HepG2 (cell line): ENCODE measurements around the gene CELF4.

Experiments
- BCL6 ChIP-seq: IDR thresholded peaks from 2 replicates; pipeline ENCODE4 v1.6.1; 2016; ENCODE audit warnings: missing genetic modification reagents, missing compliant biosample characterization
- CHD2 ChIP-seq: IDR thresholded peaks from 2 replicates; pipeline ENCODE4 v1.6.1; 2011; ENCODE audit warnings: low read depth, low read length, improper control_type of control experiment
- CTCF ChIP-seq: sonication (generic); formaldehyde crosslinking; IDR thresholded peaks from 2 replicates; pipeline ENCODE4 v1.5.0; 2020; ENCODE audit warnings: mild to moderate bottlenecking, missing genetic modification reagents, moderate library complexity
- EP300 ChIP-seq, 3 experiments: sonication (generic) in 1 of 3; formaldehyde crosslinking in 1 of 3; IDR thresholded peaks; 2 replicates each; pipeline versions ENCODE4 v1.5.1 to v1.6.1; 2011 to 2020; ENCODE audit warnings: low read depth in 2 of 3, low read length in 2 of 3, borderline replicate concordance in 1 of 3, improper control_type of control experiment in 1 of 3, mild to moderate bottlenecking in 1 of 3, missing genetic modification reagents in 1 of 3, moderate library complexity in 1 of 3
- ETS1 ChIP-seq: sonication (generic); formaldehyde crosslinking; IDR thresholded peaks from 2 replicates; pipeline ENCODE4 v1.4.0; 2020; ENCODE audit warnings: missing genetic modification reagents
- HNRNPK ChIP-seq: fragments of 200-400 bp; formaldehyde crosslinking; IDR thresholded peaks from 2 replicates; pipeline ENCODE4 v1.6.1; 2018; ENCODE audit warnings: low read length, low read depth, moderate library complexity, mild to moderate bottlenecking; ENCODE audit not compliant: poor library complexity, severe bottlenecking
- MYC ChIP-seq: sonication (generic); formaldehyde crosslinking; IDR thresholded peaks from 2 replicates; pipeline ENCODE4 v1.9.0; 2021; ENCODE audit warnings: missing genetic modification reagents, borderline replicate concordance
- NCOA1 ChIP-seq: sonication (generic); formaldehyde crosslinking; IDR thresholded peaks from 2 replicates; pipeline ENCODE4 v1.9.0; 2021; ENCODE audit warnings: missing genetic modification reagents
- NFIC ChIP-seq: IDR thresholded peaks from 2 replicates; pipeline ENCODE4 v1.6.1; 2012; ENCODE audit warnings: mild to moderate bottlenecking, low read length, inconsistent platforms
- NFRKB ChIP-seq: fragments of 450-650 bp; IDR thresholded peaks from 2 replicates; pipeline ENCODE4 v1.6.1; 2017
- SMAD1 ChIP-seq: sonication (generic); formaldehyde crosslinking; IDR thresholded peaks from 2 replicates; pipeline ENCODE4 v1.4.0; 2020; ENCODE audit warnings: missing genetic modification reagents, low read depth, mild to moderate bottlenecking, borderline replicate concordance
- SOX13 ChIP-seq, 3 experiments: fragments of 450-650 bp in 1 of 3; sonication (generic) in 1 of 3; formaldehyde crosslinking in 1 of 3; IDR thresholded peaks in 2 of 3; conservative IDR thresholded peaks in 1 of 3; 2 replicates each; pipeline versions ENCODE4 v1.5.0 to v1.6.1; 2016 to 2020; ENCODE audit warnings: antibody characterized with exemption in 1 of 3, mild to moderate bottlenecking in 1 of 3, missing compliant biosample characterization in 1 of 3, missing genetic modification reagents in 1 of 3, moderate library complexity in 1 of 3
- ZFP36 ChIP-seq: fragments of 150-350 bp; IDR thresholded peaks from 2 replicates; pipeline ENCODE4 v1.6.1; 2018; ENCODE audit warnings: borderline replicate concordance, low read length, low read depth; ENCODE audit not compliant: partially characterized antibody

- TF ChIP-seq NFRKB = no peak
- no peak for TF ChIP-seq SMAD1 (CRISPR knock-in tag)
- no peak for TF ChIP-seq BCL6 (CRISPR knock-in tag)
- TF ChIP-seq CTCF = no peak
- TF ChIP-seq HNRNPK = no peak
- no peak for TF ChIP-seq ETS1 (CRISPR knock-in tag)
- TF ChIP-seq CHD2 = no peak
- no peak for TF ChIP-seq NCOA1 (CRISPR knock-in tag)
- no peak for TF ChIP-seq ZFP36
- no peak for TF ChIP-seq NFIC
- TF ChIP-seq MYC (CRISPR knock-in tag) = no peak
- no peak for TF ChIP-seq SOX13 (IDR thresholded peaks at IDR 0.05)
- no peak for TF ChIP-seq SOX13 (CRISPR knock-in tag; conservative IDR thresholded peaks at IDR 0.05 in 1 of 2, IDR thresholded peaks at IDR 0.05 in 1 of 2)
- no peak for TF ChIP-seq EP300 (IDR thresholded peaks at IDR 0.05; ENCODE audit: low read depth in 2 of 2, low read length in 2 of 2)
- TF ChIP-seq EP300 (CRISPR knock-in tag; IDR thresholded peaks at IDR 0.05; ENCODE audit: borderline replicate concordance) = no peak
These were observed 354.8 kb downstream of the CELF4 start for GRCh38 chr18:37210781-37211180.
